Activated CD4-positive, alpha-beta T cell treated with anti-CD3 and anti-CD28 coated beads for 4 hours (primary cell): Measurements from ENCODE around the gene ZNF665.
A peak's percentile ranks its signal among the peaks of the same experiment; 100 is the strongest.
"Not testable (repeated sequence)": the region's sequence is repeated elsewhere in the genome, so short reads cannot be mapped to it uniquely, and the experiment has no call there.

Experiments used
- DNase-seq, 2 donors: peaks; one replicate each; pipeline ENCODE4 v3.0.0-alpha.2; 2020

Gene ZNF665

DNA sequence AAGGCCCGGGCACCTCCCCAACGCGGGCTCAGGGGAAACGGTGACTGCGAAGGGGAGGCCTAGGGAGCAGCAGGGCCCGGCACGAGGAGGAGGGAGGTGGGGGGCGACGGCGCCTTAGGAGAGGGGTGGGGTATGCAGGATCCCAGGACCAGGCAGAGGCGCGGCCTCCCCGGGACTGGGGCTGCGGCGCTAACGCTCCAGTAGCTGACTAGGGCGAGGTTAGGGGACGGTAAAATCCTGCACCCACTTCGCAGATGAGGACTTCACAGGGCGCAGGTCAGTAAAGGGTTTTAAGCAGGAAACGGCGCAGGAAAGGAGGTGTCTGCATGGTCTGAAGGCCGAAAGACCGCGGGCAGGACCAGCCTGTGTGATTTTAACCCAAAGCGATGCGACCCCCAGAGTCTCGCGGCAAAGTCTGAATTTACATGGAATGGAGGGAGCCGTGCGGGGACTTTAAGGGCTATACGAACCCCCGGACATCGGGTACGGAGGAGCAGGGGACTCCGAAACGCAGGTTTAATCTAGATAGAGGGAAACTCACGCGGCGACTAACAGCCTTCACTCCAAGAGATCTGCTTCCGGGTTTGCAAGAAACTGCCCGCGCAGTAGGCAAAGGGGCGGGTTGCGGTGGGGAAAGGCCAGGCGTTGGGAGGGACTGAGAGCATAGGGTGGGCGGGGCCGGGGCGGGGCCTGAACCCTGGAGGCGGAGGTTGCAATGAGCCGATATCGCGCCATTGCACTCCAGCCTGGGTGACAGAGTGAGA lies at the start of gene ZNF665:
Gene ZNF665, minus strand, starts transcription at position 588 of the 764 bp plus-strand sequence. CDS start 10,460 bp downstream, outside the sequence.
- DNase-seq: peak; percentile 72 to 73

DNA sequence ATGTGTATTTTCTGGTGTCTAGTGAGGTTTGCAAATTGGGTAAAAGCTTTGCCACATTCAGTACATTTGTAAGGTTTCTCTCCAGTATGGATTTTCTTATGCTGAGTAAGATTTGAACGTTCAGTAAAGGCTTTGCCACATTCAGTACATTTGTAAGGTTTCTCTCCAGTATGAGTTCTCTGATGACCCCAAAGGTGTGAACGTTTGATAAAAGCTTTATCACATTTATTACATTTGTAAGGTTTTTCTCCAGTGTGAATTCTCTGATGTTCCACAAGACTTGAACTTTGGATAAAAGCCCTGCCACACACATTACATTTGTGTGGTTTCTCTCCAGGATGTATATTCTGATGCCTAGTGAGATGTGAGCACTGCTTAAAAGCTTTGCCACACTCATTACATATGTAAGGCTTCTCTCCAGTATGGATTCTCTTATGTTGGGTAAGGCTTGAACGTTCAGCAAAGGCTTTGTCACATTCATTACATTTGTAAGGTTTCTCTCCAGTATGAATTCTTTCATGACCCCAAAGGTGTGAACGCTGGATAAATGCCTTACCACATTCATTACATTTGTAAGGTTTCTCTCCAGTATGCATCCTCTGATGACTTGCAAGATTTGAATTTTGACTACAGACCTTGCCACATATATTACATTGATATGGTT lies 44.1 kb upstream of the ZNF665 start:
- no peak for DNase-seq

DNA sequence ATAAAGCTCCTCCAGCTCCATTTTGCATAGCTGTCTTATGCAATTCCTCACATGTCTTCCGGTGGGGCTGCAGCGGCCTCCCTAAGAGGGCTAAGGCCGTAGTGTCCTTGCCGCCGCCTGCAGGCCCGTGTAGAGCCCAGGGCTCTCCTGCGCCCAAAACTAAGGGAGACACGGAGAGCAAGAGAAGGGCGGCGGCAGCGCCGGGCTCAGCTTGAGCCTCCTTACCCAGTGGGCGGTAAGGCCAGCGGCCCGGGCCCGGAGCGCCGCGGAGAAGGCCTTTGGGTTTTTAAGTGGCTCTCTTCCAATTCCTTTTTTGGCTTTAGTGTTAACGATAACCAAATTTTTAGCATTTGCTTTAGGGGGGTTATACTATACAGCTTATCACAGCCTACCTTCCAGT lies 31.4 kb upstream of the ZNF665 start:
- no peak for DNase-seq

DNA sequence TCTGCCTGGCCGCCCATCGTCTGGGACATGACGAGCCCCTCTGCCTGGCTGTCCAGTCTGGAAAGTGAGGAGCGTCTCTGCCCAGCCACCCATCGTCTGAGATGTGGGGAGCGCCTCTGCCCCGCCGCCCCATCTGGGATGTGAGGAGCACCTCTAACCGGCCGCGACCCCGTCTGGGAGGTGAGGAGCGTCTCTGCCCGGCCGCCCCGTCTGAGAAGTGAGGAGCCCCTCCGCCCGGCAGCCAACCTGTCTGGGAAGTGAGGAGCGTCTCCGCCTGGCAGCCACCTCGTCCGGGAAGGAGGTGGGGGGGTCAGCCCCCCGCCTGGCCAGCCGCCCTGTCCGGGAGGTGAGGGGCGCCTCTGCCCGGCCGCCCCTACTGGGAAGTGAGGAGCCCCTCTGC lies 29.6 kb upstream of the ZNF665 start:
- not testable (repeated sequence) for DNase-seq

DNA sequence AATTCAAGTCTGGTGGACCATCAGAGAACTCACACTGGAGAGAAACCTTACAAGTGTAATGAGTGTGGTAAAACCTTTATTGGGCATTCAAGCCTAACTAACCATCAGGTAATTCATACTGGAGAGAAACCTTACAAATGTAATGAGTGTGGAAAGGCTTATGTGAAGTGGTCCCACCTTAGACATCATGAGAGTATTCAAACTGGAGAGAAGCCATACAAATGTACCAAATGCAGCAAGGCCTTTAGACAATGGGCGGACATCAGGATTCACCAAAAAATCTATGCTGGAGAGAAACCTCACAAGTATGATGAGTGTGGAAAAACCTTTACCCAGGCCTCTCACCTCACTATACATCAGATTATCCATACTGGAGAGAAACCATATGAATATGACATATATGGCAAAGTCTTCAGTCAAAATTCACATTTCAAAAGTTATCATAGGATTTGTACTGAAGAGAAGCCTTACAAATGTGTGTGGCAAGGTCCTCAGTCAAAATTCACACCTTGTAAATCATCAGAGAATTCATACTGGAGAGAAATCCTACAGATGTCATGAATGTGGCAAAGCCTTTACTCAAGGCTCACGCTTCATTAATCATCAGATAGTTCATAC lies 19.7 kb upstream of the ZNF665 start:
- no peak for DNase-seq

DNA sequence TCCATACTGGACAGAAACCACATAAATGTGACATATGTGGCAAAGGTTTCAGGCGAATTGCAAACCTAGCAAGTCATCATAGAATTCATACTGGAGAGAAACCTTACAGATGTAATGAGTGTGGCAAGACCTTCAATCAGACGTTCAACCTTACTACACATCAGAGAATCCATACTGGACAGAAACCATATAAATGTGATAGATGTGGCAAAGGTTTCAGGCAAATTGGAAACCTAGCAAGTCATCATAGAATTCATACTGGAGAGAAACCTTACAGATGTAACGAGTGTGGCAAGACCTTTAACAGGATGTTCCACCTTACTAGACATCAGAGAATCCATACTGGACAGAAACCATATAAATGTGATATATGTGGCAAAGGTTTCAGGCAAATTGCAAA lies 18.4 kb upstream of the ZNF665 start:
- DNase-seq: not testable (repeated sequence)

DNA sequence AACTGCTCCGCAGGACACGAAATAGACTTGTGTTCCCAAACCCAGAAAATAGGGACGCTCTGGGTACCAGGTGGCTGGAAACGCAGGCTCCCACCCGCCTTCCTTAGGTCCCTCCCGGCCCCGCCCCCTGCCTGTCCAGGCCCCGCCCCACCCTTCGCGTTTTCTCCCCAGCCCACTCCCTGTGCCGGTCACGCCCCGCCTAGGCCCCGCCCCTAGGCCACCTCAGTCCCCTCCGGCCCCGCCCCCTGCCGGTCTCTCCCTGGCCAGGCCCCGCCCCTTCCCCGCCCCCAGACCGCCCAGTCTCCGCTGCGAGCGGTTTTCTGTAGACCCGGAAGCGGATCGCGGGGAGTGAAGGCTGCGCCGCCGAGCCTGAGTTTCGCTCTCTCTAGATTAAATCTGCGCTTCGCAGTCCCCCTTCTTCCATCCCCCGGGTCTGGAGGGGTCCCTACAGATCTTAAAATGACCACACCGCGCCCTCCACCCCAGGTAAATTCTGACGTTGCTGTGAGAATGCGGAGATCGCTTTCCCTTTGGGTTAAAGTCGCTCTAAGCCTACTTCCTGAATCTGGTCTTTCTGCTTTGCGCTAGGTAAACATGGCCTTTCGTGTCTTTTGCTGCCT lies 3.7 kb upstream of the ZNF665 start:
- DNase-seq: peak; percentile 97 to 99

DNA sequence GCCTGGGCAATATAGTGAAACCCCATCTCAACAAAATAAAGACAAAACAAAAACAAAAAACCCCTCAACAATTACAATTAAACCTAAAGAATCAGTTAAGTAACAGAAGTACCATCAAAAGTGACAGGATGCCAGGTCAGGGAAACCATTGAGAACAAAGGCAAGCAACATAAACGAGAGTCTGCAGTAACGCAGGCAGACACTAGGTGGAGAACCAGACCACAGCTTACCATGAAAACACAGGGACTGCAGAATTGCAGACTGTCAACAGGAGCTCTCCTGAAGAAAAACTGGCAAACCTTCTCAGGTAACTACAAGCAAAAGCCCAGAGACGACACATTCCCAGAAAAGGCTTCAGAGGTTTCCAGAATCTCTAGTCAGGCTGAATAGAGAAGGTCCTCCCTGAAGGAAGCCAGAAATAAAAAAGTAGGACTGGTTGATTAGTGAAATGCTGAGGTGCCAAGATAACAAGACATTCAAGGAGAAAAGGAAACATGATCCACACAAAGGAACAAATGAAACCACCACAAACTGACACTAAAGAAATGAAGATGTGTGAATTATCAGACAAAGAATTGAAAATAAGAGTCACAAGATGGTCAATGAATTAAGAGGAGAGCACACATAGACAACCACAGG lies 2.2 kb upstream of the ZNF665 start:
- peak; percentile 54 to 69 for DNase-seq

DNA sequence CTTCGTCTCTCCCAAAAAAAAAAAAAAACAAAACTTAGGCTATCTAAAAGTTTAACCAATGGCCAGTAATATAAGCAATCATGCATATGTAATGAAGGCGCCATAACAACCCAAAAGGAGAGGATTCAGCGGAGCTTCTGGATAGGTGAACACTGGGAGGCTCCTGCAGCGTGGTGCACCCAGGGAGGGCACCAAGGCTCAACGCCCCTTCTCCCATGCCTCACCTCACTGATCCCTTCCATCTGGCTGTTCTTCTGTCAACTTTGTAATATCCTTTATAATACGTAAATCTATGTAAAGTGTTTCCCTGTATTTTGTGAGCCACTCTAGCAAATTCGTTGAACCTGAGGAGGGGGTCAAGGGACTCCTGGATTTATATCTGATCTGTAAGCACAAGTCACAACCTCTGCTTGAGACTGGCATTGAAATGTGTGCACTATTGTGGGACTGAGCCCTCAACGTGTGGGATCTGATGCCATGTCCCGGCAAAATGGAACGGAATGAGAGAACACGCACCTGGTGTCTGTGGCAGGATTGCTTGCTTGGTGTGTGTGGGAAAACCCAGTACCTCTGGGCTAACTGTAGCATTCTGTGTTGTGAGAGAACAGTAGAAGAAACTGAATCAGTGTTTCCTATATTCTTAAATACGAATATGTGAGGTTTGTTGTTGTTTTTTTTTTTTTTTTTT lies 521 bp upstream of the ZNF665 start:
- DNase-seq: no peak

DNA sequence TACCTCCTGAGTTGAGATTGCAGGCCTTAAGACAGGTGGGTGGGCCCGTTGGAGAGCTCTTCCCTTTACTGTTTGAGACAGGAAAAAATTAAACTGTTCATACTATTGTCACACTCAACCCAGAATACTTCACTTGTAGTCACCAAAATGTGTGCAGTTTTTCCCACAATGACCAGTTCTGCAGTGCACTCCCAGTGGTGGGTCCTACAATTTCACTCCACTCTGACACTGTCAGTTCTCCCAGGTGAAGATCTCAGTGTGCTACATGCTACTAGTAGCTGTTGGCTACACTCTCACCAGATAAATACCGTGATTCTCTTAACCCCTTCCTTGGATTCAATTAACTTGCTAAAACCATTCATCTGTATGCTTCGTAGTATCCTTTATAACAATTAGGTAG lies 2.9 kb downstream of the ZNF665 start:
- no peak for DNase-seq

DNA sequence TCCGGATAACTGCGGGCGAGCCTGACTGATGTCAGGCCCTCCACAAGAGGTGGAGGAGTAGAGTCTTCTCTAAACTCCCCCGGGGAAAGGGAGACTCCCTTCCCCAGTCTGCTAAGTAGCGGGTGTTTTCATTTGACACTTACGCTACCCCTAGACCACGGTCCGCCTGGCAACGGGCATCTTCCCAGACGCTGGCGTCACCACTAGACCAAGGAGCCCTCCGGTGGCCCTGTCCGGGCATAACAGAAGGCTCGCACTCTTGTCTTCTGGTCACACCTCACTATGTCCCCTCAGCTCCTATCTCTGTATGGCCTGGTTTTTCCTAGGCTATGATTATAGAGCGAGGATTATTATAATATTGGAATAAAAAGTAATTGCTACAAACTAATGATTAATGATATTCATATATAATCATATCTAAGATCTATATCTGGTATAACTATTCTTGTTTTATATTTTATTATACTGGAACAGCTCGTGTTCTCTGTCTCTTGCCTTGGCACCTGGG lies 3.4 kb downstream of the ZNF665 start:
- DNase-seq: not testable (repeated sequence)

DNA sequence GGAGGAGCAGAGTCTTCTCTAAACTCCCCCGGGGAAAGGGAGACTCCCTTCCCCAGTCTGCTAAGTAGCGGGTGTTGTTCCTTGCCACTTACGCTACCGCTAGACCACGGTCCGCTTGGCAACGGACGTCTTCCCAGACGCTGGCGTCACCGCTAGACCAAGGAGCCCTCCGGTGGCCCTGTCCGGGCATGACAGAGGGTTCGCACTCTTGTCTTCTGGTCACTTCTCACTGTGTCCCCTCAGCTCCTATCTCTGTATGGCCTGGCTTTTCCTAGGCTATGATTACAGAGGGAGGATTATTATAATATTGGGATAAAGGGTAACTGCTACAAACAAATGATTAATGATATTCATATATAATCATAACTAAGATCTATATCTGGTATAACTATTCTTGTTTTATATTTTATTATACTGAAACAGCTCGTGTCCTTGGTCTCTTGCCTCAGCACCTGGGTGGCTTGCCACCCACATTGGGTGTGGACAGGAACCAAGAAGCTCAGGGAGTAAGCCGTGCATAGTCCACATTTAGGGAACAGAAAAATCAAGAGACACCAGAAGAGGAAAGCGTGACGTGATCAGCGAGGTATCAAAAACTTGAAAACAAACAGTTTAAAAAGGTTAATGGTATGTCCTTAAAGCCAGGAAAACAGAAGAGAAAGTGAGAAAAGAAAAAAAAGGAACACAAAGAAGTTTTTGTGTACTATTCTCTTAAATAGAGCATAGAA lies 7.8 kb downstream of the ZNF665 start:
- not testable (repeated sequence) for DNase-seq

DNA sequence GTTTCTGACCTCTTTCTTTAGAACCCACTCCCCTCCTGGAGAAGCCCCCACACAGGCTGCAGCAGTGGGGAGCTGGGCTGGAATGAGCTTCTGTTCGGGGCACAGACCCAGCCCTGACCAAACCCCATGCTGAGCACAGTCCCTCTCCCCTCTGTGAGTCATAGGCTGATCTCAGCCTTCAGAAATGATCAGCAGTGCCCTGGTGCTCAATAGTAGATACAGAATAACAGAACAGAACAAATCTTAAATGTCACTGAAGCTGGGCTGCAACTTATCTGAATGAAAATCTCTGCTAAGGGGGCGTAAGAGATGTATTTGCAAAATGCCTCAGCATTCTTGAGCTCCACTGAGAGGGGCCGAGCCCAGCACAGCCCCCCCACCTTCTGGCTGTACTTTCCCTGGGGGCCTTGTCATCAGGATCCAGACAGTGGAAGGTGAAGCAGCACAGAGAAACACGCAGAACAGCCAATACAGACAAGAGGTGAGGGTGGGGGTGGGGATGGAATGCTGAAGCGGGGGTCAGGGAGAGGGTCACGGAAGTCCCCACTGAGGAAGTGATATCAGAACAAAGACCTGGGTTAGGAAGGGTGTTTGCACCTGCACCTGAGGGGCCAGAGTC lies 9.9 kb downstream of the ZNF665 start:
- DNase-seq: no peak

DNA sequence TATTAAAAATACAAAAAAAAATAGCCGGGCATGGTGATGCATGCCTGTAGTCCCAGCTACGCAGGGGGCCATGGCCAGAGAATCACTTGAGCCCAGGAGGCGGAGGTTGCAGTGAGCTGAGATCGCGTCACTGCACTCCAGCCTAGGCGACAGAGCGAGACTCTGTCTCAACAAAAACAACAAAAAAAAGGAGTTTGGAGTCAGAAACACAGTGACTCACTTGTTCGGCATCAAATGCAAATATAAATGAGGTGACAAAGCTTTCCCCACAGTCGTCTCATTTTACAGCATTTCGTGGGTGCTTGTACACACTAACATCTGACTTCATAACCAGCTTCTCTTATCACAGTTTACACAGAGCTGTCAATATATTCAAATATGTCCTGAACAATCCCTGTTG lies 11.0 kb downstream of the ZNF665 start:
- DNase-seq: no peak

DNA sequence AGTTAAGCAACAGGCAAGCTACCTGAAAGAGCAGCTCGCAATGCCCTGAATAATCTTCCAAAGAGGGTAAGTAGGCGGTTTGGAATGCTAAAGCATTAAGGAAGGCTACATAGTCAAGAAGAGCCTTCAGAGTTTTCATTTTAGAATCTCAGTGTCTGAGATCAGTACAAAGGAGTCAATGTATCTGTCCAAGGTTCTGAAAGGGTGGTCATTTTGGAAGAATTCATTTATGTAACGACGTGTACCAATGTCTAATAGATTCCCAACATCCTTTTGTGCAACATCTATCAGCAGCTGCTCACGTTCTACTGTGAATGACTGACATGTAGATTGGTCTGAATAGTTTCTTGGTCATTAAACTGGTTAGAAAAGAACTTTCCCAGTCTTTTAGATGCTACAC lies 15.2 kb downstream of the ZNF665 start:
- DNase-seq: no peak

DNA sequence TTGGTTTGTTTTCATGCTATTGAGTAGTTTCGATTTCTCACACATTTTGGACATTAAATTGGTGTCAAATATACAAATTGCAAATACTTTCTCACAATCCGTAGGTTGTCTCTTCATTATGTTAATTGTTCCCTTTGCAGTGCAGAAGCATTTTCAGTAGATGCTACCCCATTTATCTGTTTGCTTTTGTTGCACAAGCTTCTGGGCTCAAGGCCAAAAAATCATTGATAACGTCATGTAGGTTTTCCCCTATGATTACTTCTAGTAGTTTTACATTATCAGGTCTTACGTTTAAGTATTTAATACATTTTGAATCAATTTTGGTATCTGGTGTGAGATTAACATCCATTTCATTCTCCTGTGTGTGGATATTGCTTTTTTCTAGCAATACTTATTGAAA lies 20.3 kb downstream of the ZNF665 start:
- DNase-seq: no peak

DNA sequence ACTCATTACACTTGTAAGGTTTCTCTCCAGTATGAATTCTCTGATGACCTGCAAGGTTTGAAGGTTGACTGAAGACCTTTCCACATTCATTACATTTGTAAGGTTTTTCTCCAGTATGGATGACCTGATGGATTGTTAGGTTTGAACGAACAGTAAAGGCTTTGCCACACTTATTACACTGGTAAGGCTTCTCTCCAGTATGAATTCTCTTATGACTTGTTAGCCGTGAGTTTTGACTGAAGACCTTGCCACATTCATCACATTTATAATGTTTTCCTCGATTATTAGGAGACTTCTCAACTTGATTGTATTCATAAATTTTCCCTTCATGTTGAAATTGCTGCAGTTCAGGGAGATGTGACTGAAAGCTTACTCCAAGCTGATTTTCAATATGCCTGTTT lies 27.5 kb downstream of the ZNF665 start:
- DNase-seq: no peak

DNA sequence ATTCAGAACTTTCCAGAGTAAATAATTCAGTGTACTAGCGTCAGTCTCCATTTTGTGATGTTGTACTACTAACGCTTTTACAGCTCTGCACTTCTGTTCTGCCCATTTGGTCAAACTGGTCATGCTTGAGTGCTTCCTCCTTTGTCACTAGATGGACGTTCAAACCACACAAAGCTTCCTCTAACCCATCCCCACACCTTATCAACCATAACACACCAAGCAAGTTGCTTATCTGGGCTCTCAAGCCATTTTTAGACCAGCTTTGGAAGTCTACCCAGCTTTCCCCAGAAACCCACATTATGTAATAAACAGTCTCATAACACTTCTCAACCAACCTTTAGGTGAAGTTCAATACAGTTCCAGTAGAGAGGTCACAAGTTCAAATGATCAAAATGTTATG lies 32.0 kb downstream of the ZNF665 start:
- DNase-seq: no peak

DNA sequence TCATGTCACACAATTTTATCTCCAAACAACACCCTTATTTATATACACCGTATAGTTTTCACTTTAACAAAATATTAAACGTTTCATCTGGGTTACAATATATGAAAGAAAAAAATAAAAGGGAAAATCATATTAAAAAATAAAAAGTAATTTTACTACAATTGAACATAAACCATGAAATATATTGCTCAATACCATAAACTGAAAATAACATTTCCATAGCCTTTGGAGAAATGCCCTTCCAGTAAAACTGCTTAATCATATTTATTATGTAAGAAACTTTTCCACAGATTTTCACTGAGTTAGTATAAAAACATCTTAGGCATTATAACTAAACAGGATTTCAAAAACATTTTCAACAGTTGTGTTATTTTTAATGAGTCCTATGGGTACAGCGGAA lies 32.8 kb downstream of the ZNF665 start:
- DNase-seq: no peak

DNA sequence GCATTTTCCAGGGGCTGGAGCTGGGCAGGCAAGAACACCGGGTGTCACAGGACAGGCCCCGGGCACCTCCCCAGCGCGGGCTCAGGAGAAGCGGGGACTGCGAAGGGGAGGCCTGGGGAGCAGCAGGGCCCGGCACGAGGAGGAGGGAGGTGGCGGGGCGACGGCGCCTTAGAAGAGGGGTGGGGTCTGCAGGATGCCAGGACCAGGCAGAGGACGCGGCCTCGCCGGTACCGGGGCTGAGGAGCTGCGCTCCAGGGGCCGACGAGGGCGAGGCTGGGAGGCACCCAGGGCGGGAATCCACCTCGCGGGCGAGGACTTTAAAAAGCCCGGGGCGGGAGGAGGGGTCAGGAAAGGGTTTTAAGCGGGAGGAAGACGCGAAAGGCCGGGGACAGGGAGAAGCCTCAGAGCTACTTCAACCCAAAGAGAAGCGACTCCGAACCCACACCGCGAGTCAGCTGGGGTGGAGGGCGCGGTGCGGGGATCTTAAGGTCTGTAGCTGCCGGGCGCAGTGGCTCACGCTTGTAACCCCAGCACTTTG lies 35.0 kb downstream of the ZNF665 start:
- peak; percentile 14 to 34 for DNase-seq

DNA sequence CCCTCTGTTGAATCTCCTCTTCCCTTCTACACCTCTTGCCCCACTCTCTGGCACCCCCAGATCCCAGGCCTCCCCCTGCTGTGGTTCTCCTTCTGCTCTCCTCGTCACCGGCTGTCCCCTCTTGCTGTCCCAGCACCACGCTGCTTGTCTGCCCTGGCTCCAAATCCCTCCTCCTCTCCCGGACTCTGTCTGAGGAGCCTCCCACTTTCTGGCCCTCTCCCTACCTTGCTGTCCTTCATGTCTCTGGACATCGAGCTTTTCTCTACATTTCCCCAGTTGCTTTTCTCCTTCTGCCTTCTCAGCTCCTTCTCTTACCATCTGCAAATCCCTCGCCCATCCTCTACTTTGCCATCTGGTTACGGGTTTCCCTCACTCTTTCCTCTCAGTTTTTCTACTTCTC lies 35.5 kb downstream of the ZNF665 start:
- no peak for DNase-seq
